SK-MEL-5 (cell line): ENCODE data around the gene DEFB114. TPM values are rescaled to one million over a fixed set of nuclear protein-coding genes. Genes with fewer than 3 reads are reported as not detected.

Experiments
- total RNA-seq: library from RNA; depleted of rRNA; stranded (reverse); fragments of >200 nt; shearing (Covaris generic); gene quantifications from 2 replicates; pipeline ENCODE4 v1.2.3, GENCODE V29; 2014; rRNA removed

Gene DEFB114
- total RNA-seq, 1 experiment from 2014 or later: not detected

Other genes with a start within 250 kb of the DEFB114 start
- gene CRISP3, start 219.8 kb downstream of the DEFB114 start, total RNA-seq: not detected in 2 replicates
- gene PGK2, start 176.9 kb downstream of the DEFB114 start, total RNA-seq: not detected in 2 replicates
- not detected in 2 replicates for gene CRISP1, start 97.6 kb downstream of the DEFB114 start, total RNA-seq
- not detected in 2 replicates for gene DEFB113, start 5.5 kb upstream of the DEFB114 start, total RNA-seq
- not detected in 2 replicates for gene DEFB110, start 57.8 kb upstream of the DEFB114 start, total RNA-seq
- not detected in 2 replicates for gene DEFB112, start 85.8 kb upstream of the DEFB114 start, total RNA-seq